NCI-H524 (cell line): ENCODE results near the gene CENPW.
A peak's percentile ranks its signal among the peaks of the same experiment; 100 is the strongest.

Experiments
- DNase-seq, 2 experiments: peaks; one replicate each; lab custom pipeline; 2025; lab: John Stamatoyannopoulos, UW

CENPW gene

DNA sequence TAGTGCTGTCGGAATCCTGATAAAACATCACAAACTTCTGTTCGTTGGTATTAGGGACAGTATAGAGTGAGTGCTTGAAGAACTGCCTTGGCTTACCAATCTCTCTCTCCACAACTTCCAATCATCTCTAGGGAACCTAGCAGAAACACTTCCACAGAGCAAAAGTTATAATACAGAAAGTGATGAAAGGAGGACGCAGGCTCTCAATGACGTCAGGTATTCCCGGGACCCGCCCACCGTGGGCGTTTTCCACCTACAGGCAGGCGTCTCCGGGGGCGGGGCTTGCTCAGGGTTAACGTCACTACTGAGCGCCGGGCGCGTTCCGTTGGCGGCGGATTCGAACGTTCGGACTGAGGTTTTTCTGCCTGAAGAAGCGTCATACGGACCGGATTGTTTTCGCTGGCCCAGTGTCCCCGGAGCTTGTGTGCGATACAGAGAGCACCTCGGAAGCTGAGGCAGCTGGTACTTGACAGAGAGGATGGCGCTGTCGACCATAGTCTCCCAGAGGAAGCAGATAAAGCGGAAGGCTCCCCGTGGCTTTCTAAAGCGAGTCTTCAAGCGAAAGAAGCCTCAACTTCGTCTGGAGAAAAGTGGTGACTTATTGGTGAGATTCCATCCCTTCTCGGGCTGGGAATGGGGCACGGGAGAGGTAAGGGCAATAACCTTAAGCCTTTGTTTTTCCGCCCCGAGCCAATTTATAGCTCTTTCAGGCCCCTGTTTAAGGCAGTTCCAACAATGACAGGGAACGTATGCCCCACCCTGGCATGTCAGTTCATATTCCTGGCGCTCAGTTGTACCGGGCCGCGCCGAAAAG, at the start of gene CENPW:
CENPW (plus strand) TSS at position 320 of the 814 bp plus-strand sequence; CDS start at position 479, 159 bp downstream.
- DNase-seq: peak; percentile 88 to 91

DNA sequence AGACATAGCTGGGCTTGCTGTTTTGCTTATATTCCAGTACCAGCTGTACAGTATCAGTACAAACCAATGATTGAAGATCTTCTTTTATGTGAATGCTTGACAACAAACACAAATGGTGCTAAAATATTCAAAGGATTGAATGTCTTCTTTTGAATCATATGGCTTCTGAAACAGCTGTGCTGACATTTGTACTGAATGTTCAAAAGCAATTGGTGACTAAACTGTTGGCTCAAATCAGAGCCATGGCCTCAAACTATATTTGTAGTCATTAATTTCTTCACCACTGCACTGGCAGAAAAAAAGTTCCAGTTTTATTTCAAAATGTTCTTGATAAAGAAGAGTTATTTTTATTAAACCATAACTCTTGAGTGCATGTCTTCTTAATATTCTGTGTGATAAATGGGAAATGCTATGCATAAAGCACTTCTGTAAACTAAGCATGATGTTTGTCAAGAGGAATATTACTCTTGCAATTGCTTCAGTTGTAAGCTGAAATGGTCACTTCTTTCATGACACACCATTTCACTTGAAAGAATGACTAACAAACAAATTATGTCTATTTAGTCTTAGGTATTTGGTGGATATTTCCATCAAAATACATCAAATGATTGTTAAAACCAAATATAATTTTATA, 45.9 kb upstream of the CENPW start:
- DNase-seq: no peak

DNA sequence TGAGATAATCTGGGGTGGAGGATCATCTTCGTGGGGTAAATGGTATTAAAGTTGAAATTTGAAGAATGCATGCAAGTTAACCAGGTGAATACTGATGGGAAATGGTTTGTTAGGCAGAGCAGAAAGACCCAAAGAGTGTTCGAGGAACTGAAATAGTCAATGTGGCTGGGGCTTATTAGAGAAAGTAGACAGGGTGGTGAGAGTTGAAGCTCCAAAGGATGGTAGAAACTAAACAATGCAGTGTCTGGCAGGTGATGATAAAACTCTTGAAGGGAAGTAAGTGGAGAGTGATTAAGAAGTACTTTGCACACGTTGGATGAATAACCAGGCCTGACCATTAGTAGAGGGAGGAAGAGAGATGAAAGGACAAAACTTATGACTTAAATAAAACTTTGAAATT, 39.8 kb upstream of the CENPW start:
- DNase-seq: no peak

DNA sequence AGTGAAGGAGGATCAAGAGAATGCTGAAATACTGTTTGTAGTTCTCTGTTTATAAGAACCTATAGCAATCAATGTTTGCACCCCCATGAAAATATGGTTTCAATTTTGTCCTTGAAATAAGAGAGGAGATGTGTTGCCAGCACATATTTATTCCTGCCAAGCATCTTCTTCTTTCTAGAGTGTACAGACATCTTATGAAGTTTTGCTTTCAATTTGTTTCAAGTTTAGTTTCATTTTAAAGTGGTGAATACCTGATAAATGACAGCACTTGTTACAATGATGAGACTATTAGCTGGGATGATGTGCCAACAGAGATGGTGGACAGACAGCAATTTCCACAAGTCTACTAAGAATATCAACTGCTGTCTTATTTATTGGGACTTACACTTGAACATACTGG, 39.2 kb upstream of the CENPW start:
- DNase-seq: no peak

DNA sequence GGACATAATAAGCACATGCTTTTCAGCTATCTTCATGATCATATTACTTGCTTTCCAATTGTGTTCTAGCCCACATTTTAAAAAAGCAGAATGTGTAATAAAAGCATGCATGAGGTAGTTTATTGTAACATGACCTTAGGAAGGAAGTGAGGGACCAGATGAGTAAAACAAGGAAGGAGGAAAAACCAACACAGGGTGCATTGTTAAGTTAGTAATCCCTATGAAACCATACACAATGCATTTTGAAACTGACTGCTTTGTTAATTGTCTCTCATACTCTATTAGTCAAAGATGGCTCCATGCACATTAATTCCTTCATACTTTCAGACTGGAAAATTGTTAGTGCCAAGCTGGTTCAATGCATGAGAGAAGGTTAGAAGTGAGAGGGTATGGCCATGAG, 37.7 kb upstream of the CENPW start:
- no peak for DNase-seq

DNA sequence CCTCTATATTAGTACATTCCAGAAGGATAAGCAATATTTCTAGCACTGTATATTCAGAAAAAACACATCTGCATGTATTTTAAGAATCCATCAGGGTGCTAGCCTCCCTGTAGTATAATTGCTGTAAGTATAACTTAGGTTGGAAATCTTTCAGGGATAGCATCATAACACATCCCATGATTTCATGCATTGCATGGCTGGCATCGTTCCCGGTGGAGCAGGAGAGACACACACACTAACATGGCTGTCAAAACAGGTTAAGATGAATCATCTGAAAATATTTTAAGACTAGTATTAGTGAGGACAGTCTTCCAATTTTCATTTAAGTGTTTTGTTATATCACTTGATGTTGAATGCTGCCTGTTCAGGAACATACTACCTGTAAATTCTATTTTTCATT, 32.1 kb upstream of the CENPW start:
- DNase-seq: no peak

DNA sequence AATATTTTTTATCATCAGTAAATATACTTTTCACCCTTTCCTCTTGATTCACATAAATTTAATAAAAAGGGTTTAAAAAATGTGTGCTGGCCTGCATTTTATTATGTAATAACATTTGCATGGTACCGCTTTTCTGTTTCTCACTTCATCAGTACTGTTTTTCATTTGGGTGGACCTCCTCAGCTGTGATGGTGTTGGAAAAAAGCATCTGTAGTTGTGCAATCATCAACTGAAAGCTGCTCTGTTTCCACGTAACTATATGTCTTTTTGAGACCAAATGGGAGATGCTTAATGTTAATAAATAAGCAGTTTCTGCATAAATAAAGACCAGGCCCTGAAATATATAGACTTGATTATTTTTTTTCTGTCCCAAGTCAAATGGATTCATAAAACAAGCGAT, 31.6 kb upstream of the CENPW start:
- no peak for DNase-seq

DNA sequence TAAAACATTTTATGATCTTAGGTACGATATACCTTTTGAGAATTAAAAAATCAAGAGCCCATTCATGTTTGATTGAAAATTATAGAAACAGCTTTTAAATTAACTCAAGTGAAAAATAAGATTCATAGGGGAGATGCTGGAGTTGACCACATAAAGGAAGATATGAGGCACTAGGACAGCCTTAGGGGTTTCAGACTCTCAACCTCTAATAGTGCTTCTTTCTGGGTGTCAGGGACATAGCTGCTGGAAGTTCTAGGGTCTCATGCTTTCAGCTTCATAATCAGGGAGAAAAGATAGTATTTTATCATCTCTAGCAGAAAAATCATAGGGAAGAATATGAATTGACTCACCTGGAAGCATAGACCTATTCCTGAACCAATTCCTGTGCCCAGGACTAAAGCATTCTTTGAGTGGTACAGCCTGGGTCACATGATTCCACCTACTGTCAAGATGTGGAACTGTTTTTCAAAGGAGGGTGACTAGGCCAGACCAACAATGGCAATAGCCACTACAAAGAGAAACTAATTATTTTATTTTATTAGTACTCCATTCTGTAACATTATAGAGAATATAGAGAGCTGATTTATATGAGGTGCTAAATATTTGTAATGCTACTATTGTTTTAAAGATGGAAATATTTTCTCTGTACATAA, 27.8 kb upstream of the CENPW start:
- DNase-seq: peak in 1 of 2 experiments; percentile 47

DNA sequence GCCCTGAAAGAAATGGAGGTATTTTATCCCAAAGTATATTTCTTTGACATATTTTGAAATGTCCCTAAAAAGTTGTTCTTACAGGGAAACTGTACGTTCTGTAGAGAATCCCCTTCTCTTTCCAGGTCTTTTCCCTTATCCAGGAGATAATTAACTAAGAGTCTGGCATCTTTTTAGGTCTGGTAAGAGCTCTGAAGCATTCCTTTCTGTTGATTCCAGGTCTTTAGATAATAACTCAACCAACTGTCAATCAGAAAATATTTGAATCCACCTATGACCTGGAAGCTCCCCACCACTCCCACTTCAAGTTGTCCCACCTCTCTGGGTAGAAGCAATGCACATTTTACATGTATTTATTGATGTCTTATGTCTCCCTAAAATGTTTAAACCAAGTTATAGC, 26.0 kb upstream of the CENPW start:
- DNase-seq: no peak

DNA sequence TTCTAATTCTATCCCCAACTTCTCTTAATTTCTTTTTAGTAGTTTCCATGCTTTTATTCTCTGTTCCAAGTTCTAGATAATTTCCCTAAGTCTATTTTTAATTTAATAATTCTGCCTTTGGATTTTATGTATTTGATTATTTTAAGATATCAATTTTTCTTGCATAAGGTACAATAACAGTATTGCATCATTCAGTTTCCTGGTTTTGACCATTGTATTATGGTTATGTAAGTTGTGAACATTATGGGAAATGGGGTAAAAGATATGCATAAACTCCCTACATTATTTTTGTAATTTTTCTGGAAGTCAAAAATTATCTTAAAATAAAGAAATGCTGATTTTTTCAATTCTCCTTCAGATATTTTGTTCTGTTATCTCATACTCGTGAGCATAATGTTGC, 21.1 kb upstream of the CENPW start:
- DNase-seq: no peak

DNA sequence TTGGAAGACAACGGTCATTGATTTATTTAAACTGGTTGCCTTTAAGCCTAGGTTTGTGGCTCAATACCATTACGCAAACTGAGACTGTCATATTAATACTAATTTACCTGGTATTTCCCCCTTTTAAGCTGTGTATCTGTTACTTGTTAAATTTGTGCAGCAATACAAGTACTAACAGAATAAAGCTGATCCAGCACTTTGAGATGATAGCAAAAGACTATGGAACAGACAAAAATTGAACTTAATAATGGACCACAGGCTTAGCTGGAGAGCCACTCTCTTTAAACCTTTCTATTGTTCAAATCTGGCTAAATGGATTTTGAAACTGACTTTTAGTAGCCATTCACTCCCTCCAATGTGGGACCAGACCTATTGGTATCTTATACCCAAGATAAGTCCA, 6.2 kb upstream of the CENPW start:
- DNase-seq: no peak

DNA sequence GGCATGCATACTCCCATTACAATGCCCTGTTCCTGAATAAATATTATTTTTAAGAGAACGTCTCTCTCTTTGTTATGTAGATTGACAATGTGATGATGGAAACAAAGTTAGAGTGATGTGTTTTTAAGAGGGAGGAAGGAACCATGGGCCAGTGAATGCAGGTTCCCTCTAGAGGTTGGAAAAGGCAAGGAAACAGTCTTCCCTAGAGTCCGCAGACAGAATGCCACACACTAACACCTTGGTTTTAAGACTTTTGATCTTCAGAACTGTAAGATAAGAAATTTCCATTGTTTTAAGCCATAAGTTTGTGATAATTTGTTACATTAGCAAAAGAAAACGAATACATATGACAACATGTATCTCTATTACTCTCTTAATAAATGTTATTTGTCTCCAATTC, 4.7 kb upstream of the CENPW start:
- no peak for DNase-seq

DNA sequence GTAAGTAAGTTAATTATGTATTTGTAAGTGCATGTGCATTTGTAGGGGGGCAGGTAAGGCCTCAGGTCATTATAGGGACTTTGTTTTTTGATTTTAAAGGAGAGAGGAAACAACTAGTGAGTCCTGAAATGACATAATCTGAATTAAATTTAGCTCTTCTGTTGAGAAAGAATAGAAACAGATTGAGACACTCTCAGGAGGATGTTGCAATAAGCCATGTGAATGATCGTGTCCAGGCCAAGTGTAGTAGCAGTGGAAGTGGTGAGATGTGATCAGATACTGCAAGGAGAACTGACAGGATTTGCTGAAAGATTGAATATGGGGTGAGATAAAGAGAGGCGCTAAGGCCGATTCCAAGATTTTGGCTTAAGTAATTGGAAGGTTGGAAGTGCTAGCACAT, 2.6 kb upstream of the CENPW start:
- no peak for DNase-seq

DNA sequence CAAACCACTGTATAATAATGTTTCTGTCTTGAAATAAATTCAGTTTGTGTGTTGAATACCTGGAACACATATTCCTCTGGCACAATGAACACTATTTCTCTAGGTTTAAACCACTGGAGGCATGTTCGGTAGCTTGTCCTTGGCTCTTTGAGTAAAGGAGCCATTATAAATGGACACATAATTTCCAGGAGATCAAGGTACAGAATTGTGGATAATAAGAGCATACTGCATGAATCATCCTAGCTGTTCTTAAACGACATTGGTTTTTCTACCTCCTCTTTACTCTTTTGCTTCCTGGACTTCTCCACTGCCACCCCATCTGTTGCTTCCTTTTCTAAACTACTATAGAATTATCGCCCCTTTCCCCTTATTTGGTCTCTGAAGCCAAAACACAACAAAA, 1.2 kb downstream of the CENPW start:
- no peak for DNase-seq

DNA sequence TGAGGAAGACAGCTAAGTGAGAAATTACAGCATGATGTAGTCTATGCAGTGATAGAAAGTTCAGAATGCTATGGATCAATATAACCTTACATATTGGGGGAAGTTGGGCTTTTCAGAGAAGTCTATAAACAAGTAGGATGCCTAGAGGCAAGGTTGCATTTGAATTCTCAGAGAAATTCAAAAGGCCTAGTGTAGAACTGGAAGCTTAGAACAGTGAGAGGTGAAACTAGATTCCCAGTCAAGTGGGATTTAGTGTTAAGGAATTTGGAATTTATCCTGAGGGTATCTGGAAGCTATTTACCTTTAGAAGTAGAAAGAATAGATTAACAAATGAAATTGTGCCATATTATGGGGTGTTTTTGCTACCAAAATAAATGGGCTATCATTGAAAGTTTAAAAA, 4.3 kb downstream of the CENPW start:
- no peak for DNase-seq

DNA sequence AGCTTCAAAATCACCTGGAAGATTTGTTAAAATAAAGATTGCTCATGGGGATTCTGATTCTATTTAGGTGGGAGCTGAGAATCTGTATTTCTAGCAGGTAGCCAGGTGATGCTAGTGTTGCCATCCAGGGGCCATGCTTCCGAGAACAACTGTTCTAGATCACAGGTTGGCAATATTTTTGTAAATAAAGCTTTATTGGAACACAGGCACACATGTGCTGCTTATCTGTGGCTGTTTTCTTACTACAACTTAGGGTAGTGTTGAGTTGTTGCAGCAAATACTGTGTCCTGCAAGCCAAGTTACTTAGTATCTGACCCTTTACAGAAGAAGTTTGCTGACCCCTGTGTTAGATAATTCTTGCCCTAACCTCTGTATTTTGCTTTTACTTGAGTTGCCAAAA, 12.0 kb downstream of the CENPW start:
- DNase-seq: no peak

DNA sequence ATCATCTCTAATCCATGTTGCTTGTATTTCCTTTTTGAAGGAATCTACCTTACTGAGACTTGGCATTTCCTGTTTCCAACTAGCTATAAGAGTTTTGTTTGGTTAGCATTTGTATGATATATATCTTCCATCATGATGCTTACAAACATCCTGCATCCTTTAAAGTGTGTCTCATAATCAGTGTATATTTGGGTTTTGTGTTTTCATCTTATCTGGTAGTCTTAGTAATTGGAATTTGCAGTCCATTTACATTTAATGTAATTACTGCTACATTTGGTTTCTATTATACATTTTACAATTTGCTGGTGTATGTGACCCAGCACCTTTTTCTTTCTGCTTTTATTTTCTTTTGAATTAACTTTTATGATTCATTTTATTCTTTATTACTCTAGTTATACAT, 12.6 kb downstream of the CENPW start:
- no peak for DNase-seq

DNA sequence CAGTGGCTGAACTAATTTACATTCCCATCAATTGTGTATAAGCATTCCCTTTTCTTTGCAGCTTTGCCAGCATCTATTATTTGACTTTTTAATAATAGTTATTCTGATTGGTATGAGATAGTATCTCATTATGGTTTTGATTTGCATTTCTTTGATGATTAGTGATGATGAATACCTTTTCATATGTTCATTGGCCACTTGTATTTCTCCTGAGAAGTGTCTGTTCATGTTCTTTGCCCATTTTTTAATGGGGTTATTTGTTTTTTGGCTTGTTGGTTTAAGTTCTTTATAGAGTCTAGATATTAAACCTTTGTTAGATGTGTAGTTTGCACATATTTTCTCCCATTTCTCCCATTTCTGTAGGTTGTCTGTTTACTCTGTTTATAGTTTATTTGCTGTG, 16.6 kb downstream of the CENPW start:
- DNase-seq: no peak

DNA sequence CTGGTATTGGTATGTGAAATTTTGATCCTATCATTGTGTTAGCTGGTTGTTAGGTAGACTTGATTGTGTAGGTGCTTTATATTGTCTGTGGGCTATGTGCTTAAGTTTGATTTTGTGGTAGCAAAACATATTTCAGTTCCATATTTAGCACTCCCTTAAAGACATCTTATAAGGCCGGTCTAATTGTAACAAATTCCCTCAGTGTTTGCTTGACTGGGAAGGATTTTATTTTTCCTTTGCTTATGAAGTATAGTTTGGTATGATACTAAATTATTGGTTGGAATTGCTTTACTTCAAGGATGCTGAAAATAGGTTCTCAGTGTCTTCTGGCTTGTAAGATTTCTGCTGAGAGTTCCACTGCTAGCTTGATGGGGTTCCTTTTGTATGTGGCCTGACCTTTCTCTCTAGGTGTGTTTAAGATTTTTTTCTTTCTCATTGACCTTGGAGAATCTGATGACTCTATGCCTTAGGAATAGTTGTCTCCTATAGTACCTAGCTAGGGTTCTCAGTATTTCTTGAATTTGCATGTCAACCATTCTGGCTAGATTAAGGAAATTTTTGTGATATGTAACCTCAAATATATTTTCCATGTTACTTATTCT, 20.1 kb downstream of the CENPW start:
- DNase-seq: no peak

DNA sequence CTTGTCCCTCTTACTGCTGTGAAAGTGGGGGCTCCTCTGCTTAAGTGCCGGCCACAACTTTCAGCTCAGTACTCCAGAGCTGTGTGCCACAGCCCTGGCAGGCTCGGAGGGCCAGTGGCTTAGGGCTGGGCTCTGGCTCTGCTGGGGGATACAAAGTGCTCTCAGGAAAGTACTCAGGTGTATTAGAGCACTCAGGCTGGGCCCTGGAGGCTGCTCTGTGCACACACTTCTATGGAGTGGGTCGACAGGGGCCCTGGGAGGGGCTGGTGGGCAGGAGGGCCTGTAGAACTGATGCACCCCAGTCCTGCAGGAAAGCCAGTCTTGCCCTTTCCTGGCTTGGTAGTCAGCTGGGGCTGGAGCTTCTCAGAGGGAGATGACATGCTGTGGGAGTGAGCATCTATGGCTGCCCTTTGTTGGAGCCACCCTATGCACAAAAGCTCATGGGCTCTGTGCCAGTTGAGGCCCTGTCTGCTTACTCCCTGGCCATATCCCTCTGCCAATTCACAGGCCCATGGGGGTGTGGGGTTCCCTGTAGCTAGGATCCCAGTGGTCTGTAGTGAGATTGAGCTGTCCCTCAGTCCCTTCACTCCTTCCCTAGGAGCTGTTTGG, 22.0 kb downstream of the CENPW start:
- DNase-seq: no peak

DNA sequence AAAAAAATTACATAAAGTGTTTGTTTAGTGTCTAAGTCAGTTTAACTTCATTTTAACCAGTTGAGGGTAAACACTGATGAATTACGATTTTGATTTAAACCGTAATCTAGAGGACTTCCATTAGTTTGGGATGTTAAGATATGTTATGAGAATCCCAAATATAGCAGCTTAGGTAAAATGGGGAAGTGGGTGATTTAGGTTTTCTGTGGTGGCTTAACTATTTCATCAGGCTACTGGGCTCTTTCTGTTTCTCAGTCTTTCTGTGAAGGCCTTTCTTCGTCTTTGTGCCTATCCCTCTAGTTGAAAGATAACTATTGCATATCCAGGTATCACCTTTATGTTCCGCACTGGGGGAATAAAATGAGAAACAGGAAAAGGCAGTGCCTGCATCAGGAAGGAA, 27.9 kb downstream of the CENPW start:
- DNase-seq: no peak

DNA sequence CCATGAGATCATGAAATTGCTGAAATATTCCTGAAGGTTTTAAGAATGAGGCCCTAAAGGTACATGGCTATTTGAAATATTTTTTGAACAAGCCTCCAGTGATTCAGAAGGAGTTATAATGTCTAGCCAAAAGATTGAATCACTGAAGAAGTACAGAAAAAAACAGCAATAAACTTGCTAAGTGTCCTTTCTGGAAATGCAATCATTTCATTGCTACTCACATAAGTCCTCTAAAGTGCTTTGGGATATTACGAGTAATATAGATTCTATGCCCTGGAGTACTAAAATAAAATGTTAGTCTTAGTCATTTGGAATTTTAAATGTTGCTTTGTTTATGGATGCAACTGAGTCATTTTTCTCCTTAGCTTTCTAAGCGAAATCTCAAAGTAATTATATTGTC, 32.7 kb downstream of the CENPW start:
- no peak for DNase-seq

DNA sequence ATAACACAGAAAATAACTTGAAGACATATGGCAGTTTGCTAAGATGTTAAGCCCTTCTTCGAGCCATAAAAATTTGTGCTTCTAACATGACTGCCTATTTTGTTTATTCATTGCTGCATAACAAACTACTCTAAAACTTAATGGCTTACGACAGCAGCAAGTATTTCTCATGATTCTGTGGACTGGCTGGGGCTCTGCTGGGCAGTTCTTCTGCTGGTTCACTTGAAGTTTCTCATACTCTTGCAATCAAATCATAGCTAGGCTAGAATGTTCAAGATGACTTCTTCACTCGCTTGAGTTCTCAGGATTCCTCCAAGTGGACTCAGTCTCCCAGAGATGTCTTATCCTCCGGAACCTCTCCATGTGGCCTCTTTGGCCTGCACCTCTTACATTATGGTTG, 33.4 kb downstream of the CENPW start:
- no peak for DNase-seq
